ENCODE data around the gene SLC48A1.

SLC48A1 gene

GRCh38 chr12:47828976-47829482 is 56.0 kb downstream of the SLC48A1 start:
- DNase-seq: no peak

GRCh38 chr12:47829584-47829983 is 56.5 kb downstream of the SLC48A1 start:
- no peak for DNase-seq
